KG1 (cell line): ENCODE data around the gene ZBTB7A.

Source experiments
- DNase-seq: peaks from one replicate; lab custom pipeline; 2025; lab: John Stamatoyannopoulos, UW

Gene ZBTB7A

DNA sequence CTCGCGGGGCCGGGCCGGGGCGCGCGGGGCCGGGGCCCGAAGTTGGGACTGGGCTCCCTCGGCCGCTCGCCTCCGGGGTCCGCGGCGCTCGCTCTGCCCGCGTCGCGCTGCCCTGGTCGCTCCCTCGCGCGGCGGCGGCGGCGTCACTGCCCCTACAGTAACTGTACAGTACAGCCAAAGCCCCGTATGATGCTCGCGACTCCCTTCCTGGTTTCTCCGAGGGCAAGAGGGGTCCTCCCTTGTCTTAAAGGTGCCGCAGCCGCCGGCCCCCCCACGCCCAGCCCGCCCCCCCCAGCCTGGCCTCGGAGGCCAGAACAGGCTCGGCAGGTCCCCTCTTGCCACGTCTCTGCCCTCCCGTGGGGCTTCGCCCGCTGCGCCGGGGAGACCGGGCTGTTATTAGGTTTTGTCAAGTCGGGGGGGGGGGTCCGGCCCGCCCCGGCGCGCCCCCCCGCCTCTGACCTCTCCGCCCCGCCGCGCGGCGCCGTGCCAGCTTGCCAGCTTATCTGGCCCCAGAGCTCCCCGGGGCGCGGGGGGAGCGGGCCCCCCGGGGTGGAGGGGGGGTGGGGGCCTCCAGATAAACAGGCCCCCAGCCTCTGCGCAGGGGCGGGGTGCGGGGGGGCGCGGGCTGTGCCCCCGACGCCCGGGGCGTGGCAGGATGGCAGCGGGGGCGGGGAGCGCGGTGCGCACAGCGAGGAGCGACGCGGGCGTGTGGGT is at the start of gene ZBTB7A:
Gene ZBTB7A, minus strand, starts transcription at position 218 of the 714 bp plus-strand sequence. CDS start 11,667 bp downstream, outside the sequence.
- DNase-seq: peak; percentile 50

DNA sequence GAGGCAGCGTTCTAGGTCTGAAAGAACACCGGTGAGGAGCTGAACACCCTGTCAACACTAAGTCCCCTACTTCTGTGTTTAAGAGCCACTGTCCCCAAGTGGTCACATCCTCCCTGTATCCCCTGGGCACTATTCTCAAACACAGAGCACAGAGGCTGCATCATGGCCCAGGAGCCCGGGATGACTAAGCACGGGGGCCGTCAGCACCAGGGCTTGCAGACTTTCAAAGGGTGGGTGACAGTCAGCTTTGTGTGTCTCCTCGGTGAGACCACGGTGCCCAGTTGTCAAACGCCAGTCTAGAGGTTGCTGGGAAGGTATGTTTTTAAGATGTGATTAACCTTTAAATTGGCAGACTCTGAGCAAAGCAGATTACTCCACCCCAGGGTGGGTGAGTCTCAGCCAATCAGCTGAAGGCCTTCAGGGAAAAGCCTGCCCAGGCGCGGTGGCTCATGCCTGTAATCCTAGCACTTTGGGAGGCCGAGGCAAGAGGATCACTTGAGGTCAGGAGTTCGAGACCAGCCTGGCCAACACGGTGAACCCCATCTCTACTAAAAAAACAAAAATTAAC is 49.2 kb upstream of the ZBTB7A start:
- DNase-seq: no peak

DNA sequence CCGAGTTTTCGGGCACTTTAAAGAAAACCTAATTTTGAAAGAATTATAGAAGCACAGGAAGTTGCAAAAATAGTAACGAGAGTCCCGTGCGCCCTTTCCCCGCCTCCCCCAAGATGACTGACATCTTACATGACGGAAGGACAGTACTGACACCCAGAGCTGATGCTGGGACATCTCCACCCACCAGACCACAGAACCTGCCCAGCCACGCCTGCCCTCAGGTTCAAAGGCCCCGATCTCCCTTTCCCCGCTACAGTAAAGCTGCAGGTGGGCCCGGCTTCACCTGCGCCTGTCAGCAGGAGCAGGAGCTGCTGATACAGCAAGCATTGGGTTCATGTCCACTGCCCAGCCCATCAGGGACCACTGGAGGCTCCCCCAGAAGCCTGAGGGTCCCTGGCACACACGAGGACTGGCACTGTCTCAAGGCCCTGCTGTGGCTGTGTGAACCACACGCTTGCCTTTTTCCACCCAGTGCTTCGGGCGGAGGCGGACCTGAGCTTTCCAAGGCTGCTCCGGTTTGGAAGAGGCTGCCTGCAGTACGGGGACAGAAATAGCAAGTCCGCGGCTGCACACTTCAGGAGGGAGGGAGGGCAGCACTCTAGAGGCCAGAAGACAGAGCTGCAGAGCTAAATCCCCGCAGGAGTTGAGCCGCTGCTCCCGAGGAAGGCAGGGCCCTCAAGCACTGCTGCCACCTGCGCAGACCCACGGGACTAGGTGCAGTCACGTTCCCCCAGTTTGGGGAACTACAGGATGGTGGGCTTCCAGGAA is 48.5 kb upstream of the ZBTB7A start:
- DNase-seq: no peak

DNA sequence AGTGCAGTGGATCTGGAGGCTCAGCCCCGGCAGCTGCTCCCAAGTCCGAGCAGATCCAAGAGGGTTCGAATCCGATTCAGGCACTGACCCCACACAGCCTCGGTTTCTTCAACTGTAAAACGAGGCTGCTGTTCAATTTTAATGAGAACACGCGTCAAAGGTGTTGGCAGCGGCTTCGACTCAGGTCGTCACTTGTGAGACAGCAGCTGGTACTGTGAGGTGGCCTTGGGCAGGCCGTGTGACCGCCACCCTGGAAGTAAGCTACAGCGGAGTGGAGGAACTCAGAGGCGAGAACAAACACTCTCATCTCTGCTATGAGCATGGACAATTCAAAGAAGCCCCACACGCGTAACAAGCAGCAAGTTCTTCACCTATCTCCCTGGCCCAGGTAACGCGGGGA is 47.5 kb upstream of the ZBTB7A start:
- no peak for DNase-seq

DNA sequence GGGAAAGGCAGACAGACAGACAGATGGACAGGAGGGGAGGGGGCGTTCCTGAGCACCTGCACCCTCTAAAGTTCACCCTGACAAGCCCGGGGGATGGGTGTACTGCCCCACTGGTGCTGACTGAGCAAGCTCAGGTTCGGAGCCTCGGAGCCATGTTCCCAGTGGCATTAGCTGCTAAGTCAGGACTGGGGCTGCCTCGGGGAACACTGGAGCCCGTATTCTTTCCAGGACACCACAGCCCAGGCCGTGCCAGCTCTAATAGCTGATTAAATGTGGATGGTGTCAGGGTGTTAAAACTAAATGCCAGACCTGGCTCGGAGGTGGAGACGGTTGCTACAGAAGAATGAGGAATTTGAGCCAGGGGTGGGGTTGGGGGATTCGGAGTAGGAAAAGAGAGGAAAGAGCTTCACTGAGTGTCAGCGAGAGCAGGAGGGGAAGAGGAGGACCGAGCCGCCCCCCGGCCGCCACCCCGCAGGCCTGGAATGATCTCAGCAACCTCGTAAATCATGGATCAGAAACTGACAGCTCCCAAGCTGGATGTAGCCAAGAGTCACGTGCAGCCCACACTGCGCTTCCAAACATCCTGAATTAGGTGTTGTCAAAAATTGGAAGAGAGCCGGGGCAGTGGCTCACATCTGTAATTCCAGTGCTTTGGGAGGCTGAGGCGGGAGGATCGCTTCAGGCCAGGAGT is 46.8 kb upstream of the ZBTB7A start:
- no peak for DNase-seq

DNA sequence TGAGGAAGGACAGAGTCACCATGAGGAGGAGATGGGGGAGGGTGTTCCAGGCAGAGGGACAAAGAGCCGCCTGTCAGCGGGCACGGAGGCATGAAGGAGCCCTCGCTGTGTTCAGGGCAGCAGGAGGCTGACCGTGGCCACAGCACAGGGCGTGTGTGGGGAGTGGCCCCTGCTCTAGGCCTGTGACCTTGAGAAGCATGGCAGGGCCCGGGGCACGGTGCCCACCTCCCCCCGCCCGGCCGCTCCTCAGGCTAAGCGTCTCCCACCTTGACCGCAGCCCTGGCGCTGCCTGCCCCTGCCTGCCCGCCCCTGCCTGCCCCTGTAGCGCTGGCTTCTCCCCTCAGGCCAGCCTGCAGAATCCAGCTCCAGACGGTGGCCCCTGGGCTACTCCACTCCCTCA is 45.7 kb upstream of the ZBTB7A start:
- no peak for DNase-seq

DNA sequence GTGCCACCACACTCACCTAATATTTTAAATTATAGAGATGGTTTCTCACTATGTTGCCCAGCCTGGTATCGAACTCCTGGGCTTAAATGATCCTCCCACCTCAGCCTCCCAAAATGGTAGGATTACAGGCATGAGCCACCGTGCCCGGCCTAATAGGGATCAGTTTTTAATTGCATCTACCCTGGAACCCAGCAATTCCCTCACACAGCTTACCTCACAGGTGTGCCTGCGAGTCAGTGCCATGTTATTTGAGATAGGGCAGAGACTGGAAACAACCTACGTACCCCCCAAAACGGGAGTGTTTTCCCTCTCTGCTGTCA is 42.9 kb upstream of the ZBTB7A start:
- no peak for DNase-seq

DNA sequence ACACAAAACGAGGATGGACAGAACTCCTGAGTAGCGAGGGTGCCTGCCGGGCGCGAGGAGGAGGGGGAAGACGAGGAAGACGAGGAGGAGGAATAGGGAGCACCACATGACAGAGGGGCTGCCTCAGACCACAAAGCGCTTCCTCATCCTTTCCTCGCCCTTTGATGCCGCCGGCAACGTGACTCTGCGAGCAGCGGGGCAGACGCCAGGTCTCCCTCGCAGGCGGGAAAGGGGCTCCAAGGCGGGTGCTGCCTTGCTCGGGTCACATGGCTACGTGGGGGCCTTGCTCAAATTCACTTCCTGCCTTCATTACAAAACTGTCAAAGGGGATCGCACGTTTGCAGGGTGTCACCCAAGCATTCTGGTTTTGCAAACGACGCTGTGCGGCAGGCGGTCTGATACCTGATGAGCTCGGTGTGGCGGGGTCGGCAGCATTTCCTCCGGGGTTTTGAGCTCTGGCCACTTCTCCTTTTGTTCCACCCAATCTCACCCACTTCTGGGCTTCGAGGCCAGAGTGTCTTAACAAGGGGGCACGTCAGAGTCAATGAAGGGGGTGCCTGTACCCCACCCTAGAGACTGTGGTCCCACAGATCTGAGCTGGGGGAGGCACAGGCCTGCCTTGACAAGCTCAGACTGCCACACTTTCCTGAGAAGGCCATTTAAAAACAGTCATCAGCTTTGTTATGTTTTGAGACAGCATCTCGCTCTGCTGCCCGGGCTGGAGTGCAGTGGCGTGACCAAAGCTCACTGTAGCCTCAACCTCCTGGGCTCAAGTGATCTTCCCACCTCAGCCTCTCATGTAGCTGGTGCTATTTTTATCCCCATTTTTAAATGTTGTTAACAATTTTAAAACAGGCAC is 42.3 kb upstream of the ZBTB7A start:
- DNase-seq: peak; percentile 66

DNA sequence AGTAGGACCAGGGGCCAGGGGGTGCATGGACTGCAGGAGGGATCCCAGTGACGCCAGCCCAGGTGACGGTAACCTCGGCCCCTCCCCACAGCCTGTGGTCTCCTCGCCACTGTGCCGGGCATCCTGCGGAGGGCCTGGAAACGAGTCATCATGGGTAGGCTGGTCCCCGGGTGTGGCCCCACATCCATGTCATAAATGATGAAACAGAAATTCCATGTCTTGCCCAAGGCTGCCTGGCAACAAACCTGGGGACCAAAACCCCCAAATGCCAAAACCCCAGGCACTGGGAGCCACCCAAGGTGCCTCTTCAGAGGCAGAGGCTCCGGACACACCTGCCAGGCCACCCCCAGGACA is 36.4 kb upstream of the ZBTB7A start:
- DNase-seq: no peak

DNA sequence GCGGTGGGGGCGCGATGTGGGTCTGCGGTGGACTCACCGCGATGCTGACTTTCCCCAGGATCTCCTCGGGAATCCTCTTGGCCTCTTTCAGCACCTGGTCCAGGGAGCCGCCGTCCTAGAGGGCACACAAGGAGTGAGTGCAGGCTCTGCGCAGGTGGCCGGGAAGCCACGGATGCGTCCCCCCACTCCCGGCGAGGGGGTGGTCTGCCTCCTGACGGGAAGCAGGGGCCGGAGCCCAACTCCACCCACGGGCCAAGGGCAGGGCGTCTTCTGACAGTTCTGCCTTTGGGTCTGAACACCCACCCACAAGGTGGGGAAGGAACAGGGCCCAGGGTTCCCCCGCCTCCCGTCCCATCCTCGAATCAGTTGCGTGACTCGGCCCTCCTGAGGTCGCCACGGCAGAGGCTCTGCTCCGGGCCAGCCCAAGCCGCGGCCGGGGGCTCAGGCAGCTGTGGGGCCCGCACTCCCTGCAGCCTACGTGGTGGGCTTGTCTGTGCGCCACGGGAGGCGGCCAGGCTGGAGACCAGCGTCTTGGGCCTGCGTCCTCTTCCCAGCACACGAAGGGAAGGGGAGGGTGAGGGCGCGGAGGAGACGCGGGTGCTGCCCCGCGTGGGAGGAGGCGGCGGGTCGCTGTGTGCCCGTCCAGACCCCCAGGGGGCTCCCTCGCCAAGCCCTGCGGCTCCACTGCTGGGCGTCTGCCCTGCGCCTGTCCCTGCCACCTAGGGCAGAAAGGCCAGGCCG is 35.8 kb upstream of the ZBTB7A start:
- no peak for DNase-seq

DNA sequence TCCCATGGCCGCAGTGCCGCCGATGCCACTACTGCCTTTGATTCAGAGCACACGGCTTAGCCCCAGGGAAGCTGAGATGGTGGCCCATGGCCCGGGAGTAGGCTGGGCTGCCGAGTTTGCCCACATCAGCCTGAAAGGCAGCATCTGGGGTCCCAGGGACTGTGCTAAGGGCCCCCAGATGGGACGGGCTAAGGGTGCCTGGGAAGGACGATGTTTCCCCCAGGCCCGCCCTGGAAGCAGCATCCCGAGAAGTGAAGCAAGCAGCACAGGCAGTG is 34.7 kb upstream of the ZBTB7A start:
- DNase-seq: no peak

DNA sequence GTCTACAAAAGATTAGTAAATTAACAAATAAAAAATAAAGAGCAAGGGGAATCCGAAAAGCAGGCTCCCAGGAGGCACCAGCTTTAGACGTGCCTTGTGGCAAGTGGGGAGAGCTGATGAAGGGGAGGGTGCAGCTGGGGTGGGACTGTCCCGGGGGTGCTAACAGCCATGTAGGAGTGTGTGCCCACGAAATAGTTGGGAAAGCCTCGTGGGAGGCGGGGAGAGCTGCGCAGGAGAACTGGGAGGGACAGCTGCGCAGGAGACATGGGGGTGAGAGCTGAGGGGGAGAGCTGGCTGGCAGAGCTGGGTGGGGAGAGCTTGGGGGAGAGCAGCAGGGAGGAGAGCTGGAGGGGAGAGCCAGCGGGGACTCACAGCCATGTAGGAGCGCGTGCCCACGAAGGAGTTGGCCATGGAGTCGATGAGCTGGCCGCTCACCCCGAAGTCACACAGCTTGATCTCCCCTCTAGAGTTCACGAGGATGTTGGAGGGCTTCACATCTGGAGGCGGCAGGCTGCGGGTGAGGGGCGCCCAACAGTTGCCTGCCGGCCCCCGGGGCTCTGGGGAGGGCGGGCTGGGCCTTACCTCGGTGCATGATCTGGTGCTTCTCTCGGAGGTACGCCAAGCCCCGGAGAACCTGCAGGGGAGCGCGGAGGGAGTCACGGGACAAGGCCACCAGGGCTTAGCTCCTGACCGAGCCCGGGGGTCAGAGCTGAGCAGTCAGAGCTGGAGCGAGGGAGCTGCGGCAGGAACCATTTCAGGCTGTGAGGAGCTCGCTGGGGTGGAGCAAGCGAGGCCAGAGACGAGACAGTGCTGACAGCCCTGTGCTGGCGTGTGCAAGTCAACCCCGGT is 34.2 kb upstream of the ZBTB7A start:
- DNase-seq: no peak

DNA sequence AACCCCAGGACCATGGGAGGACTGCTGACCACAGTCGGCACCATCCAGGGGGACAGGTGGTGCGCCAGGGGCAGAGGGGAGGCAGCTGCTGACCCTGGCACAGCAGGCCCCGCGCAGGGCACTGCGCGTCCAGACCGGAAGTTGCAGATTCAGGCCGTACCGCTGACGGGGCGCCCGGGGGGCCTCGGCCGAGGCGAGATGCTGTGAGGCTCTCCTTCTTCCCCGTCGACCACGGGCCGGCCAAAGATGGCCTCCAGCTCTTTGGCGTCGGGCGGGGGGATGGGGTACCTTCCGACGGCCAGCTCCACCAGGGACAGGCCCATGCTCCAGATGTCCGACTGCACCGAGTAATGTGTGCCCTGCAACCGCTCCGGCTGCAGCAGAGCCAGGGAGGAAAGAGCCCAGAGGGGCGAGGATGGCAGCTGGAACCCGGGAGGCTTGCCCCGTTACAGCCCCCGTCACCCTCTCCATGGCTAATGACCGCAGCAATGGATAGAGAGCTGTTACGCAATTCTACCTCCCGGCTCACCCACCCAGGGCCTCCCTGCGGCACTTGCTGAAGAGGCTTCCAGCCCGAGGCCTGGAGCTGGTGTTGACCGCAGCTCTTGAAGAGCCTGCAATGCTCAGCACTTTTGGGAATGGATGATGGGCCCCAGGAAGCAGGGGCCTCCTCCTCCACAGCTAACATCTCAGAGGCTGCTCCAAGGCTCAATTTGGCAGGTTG is 32.5 kb upstream of the ZBTB7A start:
- no peak for DNase-seq

DNA sequence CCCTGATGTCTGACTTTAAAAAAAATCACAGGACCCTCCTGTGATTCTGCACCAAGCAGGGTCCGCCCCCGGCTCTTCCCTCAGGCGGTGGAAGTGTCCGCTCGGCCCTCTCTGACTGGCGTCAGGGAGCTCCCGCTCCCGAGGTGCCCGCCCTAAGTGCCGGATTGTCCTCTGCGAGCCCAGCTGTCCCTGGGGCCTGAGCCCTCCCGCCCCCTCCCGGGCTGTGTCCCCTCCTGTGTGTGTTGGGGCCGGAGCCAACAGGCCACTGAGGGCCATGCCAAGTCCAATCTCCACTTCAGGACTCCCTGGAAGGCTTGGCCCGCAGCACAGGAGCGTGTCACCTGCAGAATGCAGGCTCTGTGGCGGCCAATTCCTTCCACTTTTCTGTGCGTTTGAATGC is 31.8 kb upstream of the ZBTB7A start:
- no peak for DNase-seq

DNA sequence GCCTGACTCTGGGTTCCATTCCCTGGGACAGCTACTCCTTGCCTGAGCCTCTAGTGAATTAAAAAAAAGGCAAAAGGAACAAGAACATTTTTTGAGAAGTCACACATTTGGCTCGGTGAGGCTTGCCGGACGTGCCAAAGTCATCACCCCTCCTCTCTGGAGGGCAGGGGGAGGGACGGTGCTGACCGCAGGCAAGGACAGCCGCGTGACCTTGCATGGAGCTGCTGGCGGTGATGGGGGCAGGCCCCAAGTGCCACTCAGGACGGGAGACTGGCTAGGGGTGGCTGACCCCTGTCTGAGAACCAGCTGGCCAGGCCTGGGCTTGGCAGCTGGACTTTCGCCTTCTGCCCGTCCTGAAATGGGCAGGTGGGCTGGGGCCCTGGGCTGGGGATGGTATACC is 30.8 kb upstream of the ZBTB7A start:
- no peak for DNase-seq

DNA sequence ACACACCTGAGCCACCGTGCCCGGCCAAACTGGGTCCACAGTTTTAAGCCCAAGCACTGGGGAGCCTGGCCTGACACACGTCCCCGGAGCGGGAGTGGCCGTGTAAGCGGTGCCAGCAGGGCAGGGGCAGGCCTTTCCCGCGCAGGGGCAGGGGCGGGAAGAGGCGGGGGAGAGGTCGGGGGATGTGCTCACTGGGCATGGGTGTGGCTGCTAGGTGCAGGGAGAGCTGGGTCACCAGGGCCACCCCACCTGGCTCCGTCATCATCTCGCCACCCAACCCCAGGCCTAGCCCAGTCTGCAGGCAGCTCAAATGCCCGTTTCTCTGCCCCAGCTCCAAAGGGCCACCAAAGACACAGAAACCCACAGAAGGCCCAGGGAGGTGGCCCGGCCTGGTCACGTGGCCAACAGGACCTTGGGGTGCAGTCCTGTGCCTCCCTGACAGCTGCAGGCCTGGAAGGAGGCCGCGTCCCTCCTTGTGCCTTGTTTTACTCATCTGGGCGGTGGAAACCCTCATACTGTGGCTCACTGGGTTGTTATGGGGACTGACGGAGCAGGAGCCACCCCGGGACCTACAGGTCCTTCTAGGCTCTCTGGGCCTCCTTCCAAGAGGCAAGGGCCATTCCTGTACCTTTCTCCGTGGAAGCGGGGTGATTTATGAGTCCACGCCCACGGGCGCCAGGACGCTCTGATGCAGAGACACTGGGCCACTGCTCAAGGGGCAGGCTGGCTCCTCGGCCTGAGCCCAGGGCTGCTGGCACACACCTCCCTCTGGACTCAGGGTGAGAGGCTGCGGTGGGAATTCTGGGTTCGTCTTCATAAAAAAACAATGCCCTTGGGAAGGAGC is 29.6 kb upstream of the ZBTB7A start:
- DNase-seq: no peak

DNA sequence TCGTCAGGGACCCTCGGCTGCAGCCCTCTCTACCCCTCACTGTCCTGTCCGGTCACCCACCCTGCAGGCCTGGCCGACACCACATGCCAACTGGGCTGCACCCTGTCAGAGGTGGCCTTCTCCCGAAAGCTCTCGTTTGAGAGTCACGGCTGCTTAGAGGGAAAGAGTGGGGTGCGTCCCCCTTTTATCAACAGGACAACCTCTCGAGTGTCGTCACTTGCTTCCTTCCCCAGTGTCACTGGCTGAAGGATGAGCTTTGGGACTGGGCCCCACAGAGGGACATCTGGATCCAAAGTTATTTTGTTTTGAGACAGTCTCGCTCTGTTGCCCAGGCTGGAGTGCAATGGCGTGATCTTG is 28.8 kb upstream of the ZBTB7A start:
- DNase-seq: no peak

DNA sequence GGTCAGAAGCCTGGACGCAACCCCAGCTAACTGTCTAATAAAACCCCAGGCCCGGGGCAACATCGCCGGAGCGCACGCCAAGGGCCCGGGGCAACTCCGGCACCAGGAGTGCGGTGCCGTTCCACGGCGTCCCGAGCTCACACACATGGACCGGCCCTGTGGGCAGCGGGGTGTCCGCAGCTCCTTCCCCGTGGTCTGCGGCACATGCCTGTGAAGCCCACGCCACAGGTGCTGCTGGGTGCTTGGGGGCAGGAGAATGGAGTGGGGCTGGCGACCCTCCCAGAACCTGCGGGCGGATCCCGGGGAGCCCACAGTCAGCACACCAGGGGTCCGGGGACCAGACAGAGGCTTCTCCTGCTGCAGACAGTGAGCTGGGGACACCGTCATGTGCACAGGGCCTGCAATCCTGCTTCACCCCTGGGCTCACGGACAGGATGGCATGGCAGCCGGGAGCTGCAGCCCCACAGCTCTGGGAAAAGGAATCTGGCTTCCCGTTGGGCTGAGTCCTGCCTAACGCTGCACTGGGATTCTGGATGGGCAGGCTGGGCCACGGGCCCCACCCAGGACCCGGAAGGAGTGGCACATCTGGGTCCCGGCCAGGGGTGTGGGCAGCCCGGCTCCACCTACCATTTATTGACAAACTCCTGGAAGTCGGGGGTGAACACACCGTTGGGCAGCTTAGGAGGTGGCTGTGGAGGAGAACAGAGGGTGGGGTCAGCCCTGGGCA is 28.2 kb upstream of the ZBTB7A start:
- no peak for DNase-seq
